ENCODE measurements around the gene TSPYL2. TPM values are rescaled to one million over a fixed set of nuclear protein-coding genes. Genes with fewer than 3 reads are reported as not detected.

Gene TSPYL2
- total and polyA plus RNA-seq, 2 of the 8 experiments (the other 6 are each of a cell fraction or from before 2014, with no cell fraction given) = 13.4 to 13.7 TPM

GRCh38 chrX:53093748-53094581 lies 11.8 kb downstream of the TSPYL2 start, which contains the start of gene KANTR:
Gene KANTR (plus strand): TSS chrX:53094142. CDS start chrX:53124273, 30,131 bp downstream.
- H3K56ac ChIP-seq (replicated peaks; ENCODE audit: insufficient read length, low read depth, low read length) = no peak within 1 kb of the TSS
- no peak within 1 kb of the TSS for H2BK5ac ChIP-seq (ENCODE audit: low read depth, low read length)
- no peaks in the 10 kb centered on the region for H3K9me3 ChIP-seq (ENCODE audit: insufficient read depth in 2 of 2, low read depth in 1 of 2, low read length in 1 of 2)
- H4K8ac ChIP-seq (ENCODE audit: extremely low read depth, insufficient read depth, low read length) = peak within 1 kb of the TSS; percentile 6; the same call in 1 of the 2 replicates
- no peaks in the 10 kb centered on the region for H3K79me1 ChIP-seq (ENCODE audit: low read depth, low read length)
- peak within 1 kb of the TSS; percentile 14 to 83 (median 54); a peak in 6 of 7 replicates for H3K9ac ChIP-seq (replicated peaks in 1 of 4; ENCODE audit: extremely low read depth in 1 of 4, low read depth in 3 of 4, low read length in 3 of 4)
- no peak within 1 kb of the TSS for H3K4ac ChIP-seq (replicated peaks; ENCODE audit: insufficient read length, low read depth, low read length)
- H3K4me2 ChIP-seq (ENCODE audit: insufficient read depth in 1 of 2, low read depth in 2 of 2, low read length in 2 of 2) = peak within 1 kb of the TSS; percentile 77 to 82
- CTCF ChIA-PET (ENCODE audit: partially characterized antibody) = no interaction called here
- H4K91ac ChIP-seq (replicated peaks; ENCODE audit: insufficient read length, low read length) = no peak within 1 kb of the TSS
- H4K20me1 ChIP-seq (replicated peaks in 1 of 2; ENCODE audit: control insufficient read depth in 1 of 2, insufficient read depth in 2 of 2, low read length in 2 of 2) = no peaks in the 10 kb centered on the region
- FAIRE-seq (peak; percentile 96), DNase-seq (ENCODE audit: low read depth in 1 of 2, low spot score in 2 of 2) (peak; percentile 62 to 76)
- H3K27me3 ChIP-seq (replicated peaks in 1 of 4; ENCODE audit: control insufficient read depth in 3 of 4, extremely low read depth in 1 of 4, insufficient read depth in 3 of 4, low read length in 3 of 4) = no peaks in the 10 kb centered on the region
- H4K5ac ChIP-seq (ENCODE audit: insufficient read length, low read depth, low read length) = peak within 1 kb of the TSS; percentile 30
- H3K23ac ChIP-seq (ENCODE audit: insufficient read length) = no peak within 1 kb of the TSS
- H2BK120ac ChIP-seq (replicated peaks; ENCODE audit: low read depth, low read length) = no peak within 1 kb of the TSS
- peak within 1 kb of the TSS; percentile 95 for H2AFZ ChIP-seq (ENCODE audit: low read length)
- 3% methylated on average over 19 of the region's 67 CpGs; no CpG with 5 or more reads in 1 of the 2 experiments for WGBS, 2 experiments (ENCODE audit: extremely low coverage in 1 of 2, insufficient coverage in 1 of 2, insufficient read length in 1 of 2, insufficient replicate concordance in 2 of 2, low coverage in 1 of 2, low lambda C conversion rate in 2 of 2, missing lambda C conversion rate in 1 of 2)
- peaks cover 2% of the 10 kb centered on the region; the same call in 1 of the 2 replicates for H3K23me2 ChIP-seq (ENCODE audit: low read depth, low read length)
- no peak within 1 kb of the TSS for H2BK12ac ChIP-seq (ENCODE audit: low read depth, low read length)
- POLR2A ChIA-PET (ENCODE audit: partially characterized antibody) = interaction anchor here (1.3 kb wide), 1 partner anchor 12 kb away, joined by 4 read pairs; the partner anchor contains the start of gene TSPYL2
- H3K79me2 ChIP-seq (ENCODE audit: control insufficient read depth in 1 of 2, insufficient read depth in 2 of 2, low read length in 2 of 2) = peaks cover 0 to 6% of the 10 kb centered on the region in 2 experiments; a peak in 2 of 4 replicates
- no peak within 1 kb of the TSS; the same call in 1 of the 2 replicates for H3K18ac ChIP-seq (ENCODE audit: extremely low read depth, low read length)
- H3K14ac ChIP-seq (ENCODE audit: insufficient read length) = no peak within 1 kb of the TSS
- H2BK15ac ChIP-seq (ENCODE audit: low read length) = no peak within 1 kb of the TSS
- peak within 1 kb of the TSS; percentile 63 to 95 (median 76) for H3K4me3 ChIP-seq (ENCODE audit: extremely low read depth in 1 of 4, insufficient read depth in 2 of 4, low read depth in 3 of 4, low read length in 4 of 4)
- no peaks in the 10 kb centered on the region; a peak in 1 of 8 replicates for H3K36me3 ChIP-seq (ENCODE audit: control insufficient read depth in 2 of 4, insufficient read depth in 4 of 4, low read length in 3 of 4)
- H3K4me1 ChIP-seq (replicated peaks in 1 of 4; ENCODE audit: control insufficient read depth in 3 of 4, insufficient read depth in 4 of 4, low read length in 3 of 4) = no peaks in the 10 kb centered on the region
- H3K27ac ChIP-seq (ENCODE audit: low read depth, low read length) = peak within 1 kb of the TSS; percentile 71
- H2BK20ac ChIP-seq (ENCODE audit: low read length) = no peak within 1 kb of the TSS
- H2AK5ac ChIP-seq (ENCODE audit: low read depth, low read length) = no peak within 1 kb of the TSS
- no peak for TF ChIP-seq ATF2 (IDR thresholded peaks at IDR 0.05; ENCODE audit: low read length)
- peak; percentile 54 for TF ChIP-seq SAP30 (IDR thresholded peaks at IDR 0.05; ENCODE audit: insufficient read depth, insufficient replicate concordance, low read length)
- TF ChIP-seq TAF7 (optimal IDR thresholded peaks at IDR 0.05; ENCODE audit: borderline replicate concordance, low read depth, low read length) = no peak
- TF ChIP-seq ATF3 (IDR thresholded peaks at IDR 0.05; ENCODE audit: insufficient read depth, low read depth, low read length) = 0 out of 2 replicates have a peak, but pooled peaks have one; percentile 7
- TF ChIP-seq JUND (IDR thresholded peaks at IDR 0.05; ENCODE audit: low read length) = no peak
- peak; percentile 90 for TF ChIP-seq E2F6 (IDR thresholded peaks at IDR 0.05)
- no peak for TF ChIP-seq SP4 (IDR thresholded peaks at IDR 0.05; ENCODE audit: low read length)
- no peak for TF ChIP-seq CBX8 (IDR thresholded peaks at IDR 0.05; ENCODE audit: borderline replicate concordance, low read depth, low read length)
